ENCODE data around the gene CYP39A1.

The CYP39A1 gene

GRCh38 chr6:46586906-46587305 is 65.7 kb downstream of the CYP39A1 start:
- no peak for DNase-seq

GRCh38 chr6:46584586-46584985 is 68.0 kb downstream of the CYP39A1 start:
- no peak for DNase-seq

GRCh38 chr6:46583721-46584120 is 68.9 kb downstream of the CYP39A1 start:
- DNase-seq: no peak

GRCh38 chr6:46583081-46583480 is 69.5 kb downstream of the CYP39A1 start:
- no peak for DNase-seq

GRCh38 chr6:46581459-46582177 is 71.0 kb downstream of the CYP39A1 start:
- no peak for DNase-seq

GRCh38 chr6:46575530-46575929 is 77.1 kb downstream of the CYP39A1 start:
- no peak for DNase-seq

- no peak for DNase-seq
Observed at GRCh38 chr6:46573140-46573539, 79.5 kb downstream of the CYP39A1 start.

- DNase-seq: no peak
Observed at GRCh38 chr6:46565531-46565930, 87.1 kb downstream of the CYP39A1 start.

GRCh38 chr6:46563924-46564323 is 88.7 kb downstream of the CYP39A1 start:
- DNase-seq: no peak

GRCh38 chr6:46556053-46556452 is 96.6 kb downstream of the CYP39A1 start:
- no peak for DNase-seq

- no peak for DNase-seq
Observed at GRCh38 chr6:46555129-46555528, 97.5 kb downstream of the CYP39A1 start.

- no peak for DNase-seq
Observed at GRCh38 chr6:46549155-46549554, 103.5 kb downstream of the CYP39A1 start.

GRCh38 chr6:46541556-46541955 is 111.1 kb downstream of the CYP39A1 start:
- no peak for DNase-seq

- DNase-seq: no peak
Observed at GRCh38 chr6:46539866-46540265, 112.8 kb downstream of the CYP39A1 start.

GRCh38 chr6:46538800-46539480 is 113.7 kb downstream of the CYP39A1 start:
- no peak for DNase-seq

GRCh38 chr6:46530896-46531295 is 121.7 kb downstream of the CYP39A1 start:
- DNase-seq: no peak

- no peak for DNase-seq
Observed at GRCh38 chr6:46528961-46529750, 123.5 kb downstream of the CYP39A1 start.

- DNase-seq: no peak
Observed at GRCh38 chr6:46526607-46527006, 126.0 kb downstream of the CYP39A1 start.

GRCh38 chr6:46525583-46525982 is 127.0 kb downstream of the CYP39A1 start:
- DNase-seq: no peak

GRCh38 chr6:46521464-46521971 is 131.1 kb downstream of the CYP39A1 start:
- DNase-seq: no peak

GRCh38 chr6:46517202-46517601 is 135.4 kb downstream of the CYP39A1 start:
- DNase-seq: no peak

- no peak for DNase-seq
Observed at GRCh38 chr6:46513533-46513932, 139.1 kb downstream of the CYP39A1 start.

- no peak for DNase-seq
Observed at GRCh38 chr6:46511320-46511719, 141.3 kb downstream of the CYP39A1 start.

GRCh38 chr6:46510651-46511050 is 142.0 kb downstream of the CYP39A1 start:
- DNase-seq: no peak
